Stimulated activated naive CD4-positive, alpha-beta T cell (primary cell): ENCODE results near the gene ESAM.
"Not testable (repeated sequence)": the region's sequence is repeated elsewhere in the genome, so short reads cannot be mapped to it uniquely, and the experiment has no call there.

Experiments
- DNase-seq, 6 experiments: peaks; one replicate each; lab custom pipeline; 2025; lab: John Stamatoyannopoulos, UW

Gene ESAM

DNA sequence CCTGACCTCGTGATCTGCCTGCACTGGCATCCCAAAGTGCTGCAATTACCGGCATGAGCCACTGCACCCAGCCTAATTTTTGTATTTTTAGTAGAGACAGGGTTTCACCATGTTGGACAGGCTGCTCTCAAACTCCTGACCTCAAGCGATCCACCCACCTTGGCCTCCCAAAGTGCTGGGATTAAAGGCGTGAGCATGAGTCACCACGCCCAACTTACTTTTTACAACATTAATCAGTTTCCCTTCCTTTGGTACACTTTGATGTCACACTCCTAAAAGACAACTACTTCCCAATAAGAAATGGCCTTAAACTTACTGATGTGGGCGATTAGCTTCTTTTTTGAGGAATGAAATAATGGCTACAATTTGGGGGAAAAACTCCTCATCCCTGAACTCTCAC lies 8.9 kb upstream of the ESAM start:
- DNase-seq: not testable (repeated sequence)

DNA sequence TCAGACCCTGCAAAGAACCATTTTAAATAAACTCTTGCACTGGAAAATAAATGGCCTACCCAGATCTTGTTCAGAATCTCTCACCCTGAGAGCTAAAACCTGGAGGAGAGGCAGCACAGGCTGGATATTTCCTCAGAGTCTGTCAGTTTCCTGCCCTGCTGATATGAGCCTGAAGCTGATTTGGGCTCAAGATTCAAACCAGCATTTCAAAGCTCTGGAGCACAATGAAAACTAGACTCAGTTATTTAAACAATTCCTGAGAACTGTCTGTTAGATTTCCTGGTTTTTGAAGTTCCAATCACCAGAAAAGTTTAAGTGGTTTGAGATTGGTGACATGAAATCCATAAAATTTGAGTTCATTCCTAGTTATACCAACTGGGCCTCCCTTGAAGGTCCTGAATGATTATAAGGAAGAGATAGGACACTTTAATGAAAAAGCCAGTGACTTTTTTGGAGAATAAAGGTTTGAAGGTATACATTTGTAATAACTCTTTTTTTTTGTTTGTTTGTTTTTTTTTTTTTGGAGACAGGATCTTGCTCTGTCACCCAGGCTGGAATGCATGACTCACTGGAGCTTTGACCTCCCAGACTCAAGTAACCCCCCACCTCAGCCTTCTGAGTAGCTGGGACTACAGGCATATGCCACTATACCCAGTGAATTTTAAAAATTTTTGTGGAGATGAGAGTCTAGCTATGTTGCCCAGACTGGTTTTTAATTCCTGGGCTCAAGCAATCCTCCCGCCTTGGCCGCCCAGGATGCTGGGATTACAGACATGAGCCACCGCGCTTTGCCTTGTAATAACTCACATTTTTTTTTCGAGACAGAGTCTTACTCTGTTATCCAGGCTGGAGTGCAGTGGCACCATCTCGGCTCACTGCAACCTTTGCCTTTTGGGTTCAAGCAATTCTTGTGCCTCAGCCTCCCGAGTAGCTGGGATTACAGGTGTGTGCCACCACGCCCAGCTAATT lies 8.0 kb upstream of the ESAM start:
- no peak for DNase-seq

GRCh38 chr11:124768914-124769313 lies 6.8 kb upstream of the ESAM start:
- no peak for DNase-seq

DNA sequence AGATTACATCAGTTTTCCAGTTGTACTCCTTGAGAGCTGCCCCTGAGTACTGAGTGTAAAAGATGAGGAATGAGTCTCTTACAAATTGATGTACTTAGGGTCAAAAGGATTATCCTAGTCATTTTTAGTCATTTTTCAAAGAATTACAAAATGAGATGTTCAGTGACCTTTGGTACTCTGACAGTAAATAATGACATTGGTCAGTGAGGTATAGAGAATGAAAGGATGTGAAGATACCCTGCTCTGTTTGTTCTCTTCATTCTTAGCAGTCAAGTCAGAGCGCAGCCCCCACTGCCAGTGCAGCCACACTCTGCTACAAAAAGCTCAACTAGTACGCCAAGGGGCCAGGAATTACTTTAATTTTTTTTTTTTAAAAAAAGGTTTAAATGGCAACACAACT lies 4.1 kb upstream of the ESAM start:
- no peak for DNase-seq

GRCh38 chr11:124763156-124763947 lies 1.3 kb upstream of the ESAM start:
- peak; percentile 70 to 88 (median 82) for DNase-seq

DNA sequence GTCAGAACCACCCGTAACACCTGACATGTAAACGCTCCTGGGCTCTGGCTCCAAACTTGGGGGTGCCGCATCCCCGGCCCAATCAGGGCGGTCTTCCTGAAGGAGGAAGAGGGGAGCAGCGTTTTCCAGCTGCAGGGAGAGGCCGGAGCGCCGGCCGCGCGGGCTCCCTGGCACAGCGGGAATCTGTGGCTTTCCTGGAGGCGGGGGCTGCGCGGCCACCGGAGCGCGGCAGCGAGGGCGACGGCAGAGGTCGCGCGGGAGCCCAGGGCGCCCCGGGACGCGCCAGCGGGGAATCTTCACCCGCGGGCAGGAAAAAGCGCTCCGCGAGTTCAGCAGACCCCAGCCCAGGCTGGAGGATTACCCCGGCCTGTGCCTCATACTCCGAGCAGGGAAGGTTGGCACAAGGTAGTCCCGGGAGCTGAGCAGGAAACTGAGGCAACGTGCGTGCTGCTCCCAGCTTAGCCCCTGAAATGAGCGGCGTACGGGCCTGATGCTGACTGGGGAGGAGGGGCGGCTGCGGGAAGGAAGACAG lies 600 bp upstream of the ESAM start:
- peak in 1 of 6 experiments; percentile 64 for DNase-seq

DNA sequence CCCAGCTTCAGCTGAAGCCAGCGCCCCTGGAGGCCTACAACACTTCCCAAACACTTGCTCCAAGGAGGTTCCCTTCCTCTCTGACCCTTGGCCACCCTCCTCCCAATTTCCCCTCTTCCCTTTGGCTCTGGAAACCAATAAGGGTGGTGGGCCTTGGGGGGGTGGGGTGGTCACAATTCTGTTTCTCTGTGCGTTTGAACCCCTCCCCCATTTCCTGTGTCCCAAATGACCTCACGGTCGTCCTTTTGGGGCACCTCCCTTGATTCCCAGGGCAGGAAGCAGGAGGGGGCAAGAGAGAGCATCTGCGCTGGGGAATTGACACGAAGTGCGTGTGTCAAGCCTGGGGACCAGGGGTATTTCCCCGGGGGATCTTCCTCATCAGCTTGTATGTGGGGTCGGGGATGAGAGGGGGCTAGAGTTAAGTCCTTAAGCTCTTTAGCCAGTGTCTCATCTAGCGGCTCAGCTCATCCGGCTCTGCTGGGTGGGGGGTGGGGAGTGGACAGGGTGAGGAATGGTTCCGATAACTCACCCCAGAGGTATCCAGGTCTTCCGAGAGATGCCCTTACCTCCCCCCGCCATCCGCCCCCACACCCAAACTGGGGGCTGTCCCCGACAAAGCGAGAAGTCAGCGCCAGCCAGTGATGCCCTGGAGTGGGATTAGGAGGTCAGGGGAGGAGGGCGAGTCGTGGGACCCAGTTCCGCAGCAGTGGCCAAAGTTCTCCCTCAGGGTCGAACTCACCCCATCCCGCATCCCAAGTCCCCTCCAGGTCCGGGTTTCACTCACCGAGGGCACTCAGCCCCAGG lies 587 bp downstream of the ESAM start:
- DNase-seq: peak in 1 of 6 experiments; percentile 36

DNA sequence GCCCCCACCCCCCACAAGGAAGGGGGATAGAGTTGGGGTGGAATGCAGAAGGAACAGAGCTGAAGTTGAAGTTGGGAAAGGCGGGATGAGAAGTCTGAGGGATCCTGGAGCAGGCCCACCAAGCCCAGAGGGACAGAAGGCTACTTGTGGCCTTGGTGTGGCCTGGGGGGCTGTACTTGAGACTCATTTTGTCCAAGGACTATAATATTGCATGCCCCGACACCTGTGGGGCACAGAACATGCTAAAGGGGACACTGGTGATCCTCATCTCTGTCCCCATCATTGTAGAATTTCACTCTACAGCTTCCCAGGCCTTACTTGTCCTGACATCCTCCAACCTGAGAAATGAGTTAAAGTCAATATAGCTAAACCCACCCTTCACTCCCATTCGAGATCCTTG lies 1.3 kb downstream of the ESAM start:
- DNase-seq: no peak

DNA sequence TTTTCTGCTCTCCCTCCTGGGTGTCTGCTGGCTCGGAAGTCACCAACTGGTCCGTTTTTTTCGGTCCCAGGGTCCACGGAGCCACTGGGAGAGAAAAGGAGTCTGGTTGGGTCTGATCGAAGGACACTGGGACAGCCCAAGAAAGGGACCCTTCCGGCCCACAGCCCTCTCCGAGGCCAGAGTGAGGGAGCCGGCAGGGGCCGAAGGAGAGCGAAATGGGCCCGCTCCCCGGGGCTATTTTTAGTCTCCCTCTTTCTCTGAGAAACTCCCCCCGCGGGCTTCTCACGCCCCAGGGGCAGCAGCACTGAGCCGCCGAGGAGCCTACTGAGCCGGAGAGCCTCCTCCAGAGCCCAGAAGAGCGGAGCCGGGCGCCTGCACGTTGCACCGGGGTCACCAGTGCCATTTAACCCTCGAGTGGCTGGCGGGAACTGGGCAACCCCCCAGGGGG lies 1.9 kb downstream of the ESAM start:
- DNase-seq: peak in 1 of 6 experiments; percentile 33

- DNase-seq: peak in 1 of 6 experiments; percentile 31
These were observed 2.6 kb downstream of the ESAM start for GRCh38 chr11:124759266-124760204.

GRCh38 chr11:124758355-124759265 lies 3.5 kb downstream of the ESAM start:
- peak; percentile 25 to 68 (median 59) for DNase-seq

GRCh38 chr11:124757320-124757719 lies 4.8 kb downstream of the ESAM start:
- DNase-seq: no peak

GRCh38 chr11:124756753-124757227 lies 5.3 kb downstream of the ESAM start:
- DNase-seq: no peak

GRCh38 chr11:124756033-124756752 lies 5.9 kb downstream of the ESAM start:
- no peak for DNase-seq

- DNase-seq: no peak
These were observed 7.4 kb downstream of the ESAM start for GRCh38 chr11:124754710-124755109.

GRCh38 chr11:124754309-124754708 lies 7.8 kb downstream of the ESAM start:
- DNase-seq: no peak

DNA sequence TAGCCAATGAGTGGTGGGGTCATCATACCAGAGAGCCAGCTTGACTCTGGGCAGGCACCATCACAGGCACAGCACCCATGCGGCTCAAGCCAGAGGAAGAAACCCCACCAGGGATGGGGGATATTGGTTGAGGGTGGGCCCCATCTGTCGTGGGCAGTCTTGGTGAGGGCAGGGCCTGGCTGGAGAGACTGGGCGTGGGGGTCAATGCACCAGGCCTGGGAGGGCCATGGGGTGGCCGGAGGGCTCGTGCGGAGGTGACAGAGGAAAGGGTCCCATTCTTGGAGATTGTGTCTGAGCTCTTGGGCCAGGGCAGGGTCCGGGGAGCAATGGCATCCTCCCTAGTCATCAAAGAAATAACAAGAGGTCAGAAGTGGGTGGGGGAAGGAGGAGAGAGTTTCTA lies 8.5 kb downstream of the ESAM start:
- DNase-seq: no peak

DNA sequence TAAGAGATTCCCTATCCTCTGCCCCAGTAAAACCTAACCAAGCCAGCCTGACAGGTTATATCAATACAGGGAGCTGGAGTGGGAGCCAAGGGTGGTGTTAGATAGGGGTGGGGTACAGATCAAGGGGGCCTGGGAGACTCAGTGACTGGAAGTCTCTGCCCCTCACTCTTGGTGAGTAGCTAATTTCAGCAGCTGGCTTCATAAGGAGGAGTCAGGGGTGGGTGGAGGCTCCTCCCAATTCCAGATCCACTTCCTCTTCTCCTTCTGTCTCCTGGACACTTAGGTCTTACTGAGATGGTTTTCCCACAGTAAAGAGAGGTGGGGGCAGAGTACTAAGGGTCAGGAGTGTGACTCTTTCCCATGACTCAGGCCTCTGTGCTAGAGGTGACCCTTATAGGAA lies 8.9 kb downstream of the ESAM start:
- DNase-seq: no peak
